HEK293 (cell line): Measurements from ENCODE around the gene CORT.

Experiments
- CTCF ChIA-PET: fragments of 350-600 bp; formaldehyde crosslinking; extraction: SDS; loops from one replicate; lab custom pipeline; 2021; ENCODE audit warnings: antibody characterized with exemption; lab: Yijun Ruan, JAX
- POLR2A ChIA-PET: fragments of 300-600 bp; formaldehyde crosslinking; extraction: SDS; loops from one replicate; lab custom pipeline; 2020; ENCODE audit warnings: antibody characterized with exemption, inconsistent platforms; lab: Yijun Ruan, JAX
- H3K27ac ChIP-seq: fragments of 200-500 bp; sonication (Bioruptor generic); 2 replicates; pipeline ENCODE4 v1.5.1; 2014; ENCODE audit warnings: low read depth, low read length, control low read depth, inconsistent platforms; ENCODE audit errors: extremely low read depth
- H3K36me3 ChIP-seq, 2 experiments: fragments of 200-500 bp in 1 of 2; sonication (Bioruptor generic) in 1 of 2; 1 replicate in 1 of 2; 2 replicates in 1 of 2; pipeline ENCODE4 v1.5.1; 2014 to 2017; ENCODE audit warnings: inconsistent platforms in 2 of 2, low read length in 2 of 2; ENCODE audit not compliant: control insufficient read depth in 2 of 2, insufficient read depth in 1 of 2
- H3K4me1 ChIP-seq: fragments of 200-500 bp; sonication (Bioruptor generic); 2 replicates; pipeline ENCODE4 v1.5.1; 2014; ENCODE audit warnings: mild to moderate bottlenecking, low read length, inconsistent platforms; ENCODE audit not compliant: control insufficient read depth, insufficient read depth
- H3K4me3 ChIP-seq: 2 replicates; pipeline ENCODE4 v1.5.1; 2011; ENCODE audit warnings: low read depth, mild to moderate bottlenecking, control low read depth, low read length, moderate library complexity
- H3K9me3 ChIP-seq: fragments of 200-500 bp; sonication (Bioruptor generic); 2 replicates; pipeline ENCODE4 v1.5.1; 2014; ENCODE audit warnings: low read depth, low read length, inconsistent platforms; ENCODE audit not compliant: control insufficient read depth, insufficient read depth
- GLI2 ChIP-seq: fragments of 450-650 bp; formaldehyde crosslinking; IDR thresholded peaks from 2 replicates; pipeline ENCODE4; 2017; ENCODE audit warnings: missing biosample characterization, missing genetic modification characterization, low read depth, borderline replicate concordance
- OVOL3 ChIP-seq: fragments of 450-650 bp; formaldehyde crosslinking; IDR thresholded peaks from 2 replicates; pipeline ENCODE4 v1.5.1; 2016; ENCODE audit warnings: missing biosample characterization, missing genetic modification characterization
- SALL2 ChIP-seq: fragments of 450-650 bp; formaldehyde crosslinking; IDR thresholded peaks from 2 replicates; pipeline ENCODE4 v1.5.0; 2017; ENCODE audit warnings: missing biosample characterization, mild to moderate bottlenecking, missing genetic modification characterization, borderline replicate concordance
- YY2 ChIP-seq: fragments of 450-650 bp; formaldehyde crosslinking; IDR thresholded peaks from 2 replicates; pipeline ENCODE4 v1.5.1; 2016; ENCODE audit warnings: missing biosample characterization, missing genetic modification characterization
- ZBTB48 ChIP-seq: fragments of 450-650 bp; formaldehyde crosslinking; IDR thresholded peaks from 2 replicates; pipeline ENCODE4 v1.5.1; 2016; ENCODE audit warnings: missing biosample characterization, missing genetic modification characterization
- ZEB2 ChIP-seq: fragments of 450-650 bp; formaldehyde crosslinking; IDR thresholded peaks from 2 replicates; pipeline ENCODE4 v1.5.1; 2016; ENCODE audit warnings: missing biosample characterization, missing genetic modification characterization
- ZFHX2 ChIP-seq: fragments of 450-650 bp; formaldehyde crosslinking; conservative IDR thresholded peaks from 2 replicates; pipeline ENCODE4 v1.5.1; 2016; ENCODE audit warnings: missing biosample characterization, missing genetic modification characterization
- ZFP41 ChIP-seq: fragments of 450-650 bp; formaldehyde crosslinking; IDR thresholded peaks from 2 replicates; pipeline ENCODE4 v1.5.1; 2016; ENCODE audit warnings: missing biosample characterization, missing genetic modification characterization, borderline replicate concordance
- ZIC2 ChIP-seq: fragments of 450-650 bp; formaldehyde crosslinking; IDR thresholded peaks from 2 replicates; pipeline ENCODE4 v1.5.1; 2016; ENCODE audit warnings: missing biosample characterization, missing genetic modification characterization
- ZNF133 ChIP-seq: fragments of 450-650 bp; formaldehyde crosslinking; IDR thresholded peaks from 2 replicates; pipeline ENCODE4 v1.5.1; 2016; ENCODE audit warnings: missing biosample characterization, missing genetic modification characterization
- ZNF202 ChIP-seq: fragments of 450-650 bp; formaldehyde crosslinking; IDR thresholded peaks from 2 replicates; pipeline ENCODE4 v1.5.1; 2016; ENCODE audit warnings: missing biosample characterization, missing genetic modification characterization, borderline replicate concordance
- ZNF223 ChIP-seq: fragments of 450-650 bp; formaldehyde crosslinking; IDR thresholded peaks from 2 replicates; pipeline ENCODE4 v1.5.1; 2016; ENCODE audit warnings: missing biosample characterization, missing genetic modification characterization
- ZNF292 ChIP-seq: fragments of 450-650 bp; formaldehyde crosslinking; IDR thresholded peaks from 2 replicates; pipeline ENCODE4 v1.5.1; 2016; ENCODE audit warnings: low read depth, missing biosample characterization, missing genetic modification characterization, borderline replicate concordance
- ZNF341 ChIP-seq: fragments of 450-650 bp; formaldehyde crosslinking; IDR thresholded peaks from 2 replicates; pipeline ENCODE4; 2016; ENCODE audit warnings: low read depth, missing biosample characterization, missing genetic modification characterization
- ZNF366 ChIP-seq: fragments of 450-650 bp; formaldehyde crosslinking; conservative IDR thresholded peaks from 2 replicates; pipeline ENCODE4 v1.5.1; 2016; ENCODE audit warnings: missing biosample characterization, missing genetic modification characterization
- ZNF404 ChIP-seq: fragments of 450-650 bp; formaldehyde crosslinking; IDR thresholded peaks from 2 replicates; pipeline ENCODE4 v1.5.1; 2017; ENCODE audit warnings: missing biosample characterization, missing genetic modification characterization
- ZNF529 ChIP-seq: fragments of 450-650 bp; formaldehyde crosslinking; IDR thresholded peaks from 2 replicates; pipeline ENCODE4 v1.5.1; 2017; ENCODE audit warnings: missing genetic modification characterization, missing biosample characterization; ENCODE audit not compliant: insufficient replicate concordance
- ZNF548 ChIP-seq: fragments of 450-650 bp; formaldehyde crosslinking; IDR thresholded peaks from 2 replicates; pipeline ENCODE4 v1.5.1; 2016; ENCODE audit warnings: missing biosample characterization, missing genetic modification characterization
- ZNF585B ChIP-seq: fragments of 450-650 bp; formaldehyde crosslinking; IDR thresholded peaks from 2 replicates; pipeline ENCODE4 v1.5.1; 2016; ENCODE audit warnings: missing biosample characterization, missing genetic modification characterization
- ZNF76 ChIP-seq: fragments of 450-650 bp; formaldehyde crosslinking; IDR thresholded peaks from 2 replicates; pipeline ENCODE4; 2016; ENCODE audit warnings: low read depth, missing biosample characterization, missing genetic modification characterization, borderline replicate concordance
- ZNF768 ChIP-seq: fragments of 450-650 bp; formaldehyde crosslinking; IDR thresholded peaks from 2 replicates; pipeline ENCODE4 v1.5.1; 2018; ENCODE audit warnings: missing biosample characterization, mild to moderate bottlenecking, missing genetic modification characterization
- ZNF785 ChIP-seq: fragments of 450-650 bp; formaldehyde crosslinking; IDR thresholded peaks from 2 replicates; pipeline ENCODE4 v1.5.1; 2016; ENCODE audit warnings: missing biosample characterization, missing genetic modification characterization
- ZNF791 ChIP-seq: fragments of 450-650 bp; formaldehyde crosslinking; IDR thresholded peaks from 2 replicates; pipeline ENCODE4 v1.5.1; 2016; ENCODE audit warnings: missing biosample characterization, missing genetic modification characterization
- ZNF837 ChIP-seq: fragments of 450-650 bp; formaldehyde crosslinking; IDR thresholded peaks from 2 replicates; pipeline ENCODE4 v1.5.1; 2016; ENCODE audit warnings: missing biosample characterization, missing genetic modification characterization
- ZNF843 ChIP-seq: fragments of 450-650 bp; formaldehyde crosslinking; IDR thresholded peaks from 2 replicates; pipeline ENCODE4 v1.5.1; 2016; ENCODE audit warnings: missing biosample characterization, missing genetic modification characterization
- ZSCAN16 ChIP-seq: fragments of 450-650 bp; formaldehyde crosslinking; IDR thresholded peaks from 2 replicates; pipeline ENCODE4 v1.5.1; 2016; ENCODE audit warnings: missing biosample characterization, missing genetic modification characterization
- TF ChIP-seq, protein P1 (sequence below): fragments of 450-650 bp; formaldehyde crosslinking; optimal IDR thresholded peaks from 2 replicates; pipeline ENCODE3; 2016; ENCODE audit warnings: missing biosample characterization, mild to moderate bottlenecking, missing genetic modification characterization
- TF ChIP-seq, protein P2 (sequence below): fragments of 450-650 bp; formaldehyde crosslinking; IDR thresholded peaks from 2 replicates; pipeline ENCODE4 v1.5.1; 2016; ENCODE audit warnings: missing biosample characterization, missing genetic modification characterization
- TF ChIP-seq, protein P3 (sequence below): fragments of 450-650 bp; formaldehyde crosslinking; IDR thresholded peaks from 2 replicates; pipeline ENCODE4 v1.5.1; 2017; ENCODE audit warnings: missing biosample characterization, missing genetic modification characterization
- TF ChIP-seq, protein P4 (sequence below): fragments of 450-650 bp; formaldehyde crosslinking; IDR thresholded peaks from 2 replicates; pipeline ENCODE4 v1.5.1; 2017; ENCODE audit warnings: missing biosample characterization, mild to moderate bottlenecking, missing genetic modification characterization, moderate library complexity

Gene CORT

DNA sequence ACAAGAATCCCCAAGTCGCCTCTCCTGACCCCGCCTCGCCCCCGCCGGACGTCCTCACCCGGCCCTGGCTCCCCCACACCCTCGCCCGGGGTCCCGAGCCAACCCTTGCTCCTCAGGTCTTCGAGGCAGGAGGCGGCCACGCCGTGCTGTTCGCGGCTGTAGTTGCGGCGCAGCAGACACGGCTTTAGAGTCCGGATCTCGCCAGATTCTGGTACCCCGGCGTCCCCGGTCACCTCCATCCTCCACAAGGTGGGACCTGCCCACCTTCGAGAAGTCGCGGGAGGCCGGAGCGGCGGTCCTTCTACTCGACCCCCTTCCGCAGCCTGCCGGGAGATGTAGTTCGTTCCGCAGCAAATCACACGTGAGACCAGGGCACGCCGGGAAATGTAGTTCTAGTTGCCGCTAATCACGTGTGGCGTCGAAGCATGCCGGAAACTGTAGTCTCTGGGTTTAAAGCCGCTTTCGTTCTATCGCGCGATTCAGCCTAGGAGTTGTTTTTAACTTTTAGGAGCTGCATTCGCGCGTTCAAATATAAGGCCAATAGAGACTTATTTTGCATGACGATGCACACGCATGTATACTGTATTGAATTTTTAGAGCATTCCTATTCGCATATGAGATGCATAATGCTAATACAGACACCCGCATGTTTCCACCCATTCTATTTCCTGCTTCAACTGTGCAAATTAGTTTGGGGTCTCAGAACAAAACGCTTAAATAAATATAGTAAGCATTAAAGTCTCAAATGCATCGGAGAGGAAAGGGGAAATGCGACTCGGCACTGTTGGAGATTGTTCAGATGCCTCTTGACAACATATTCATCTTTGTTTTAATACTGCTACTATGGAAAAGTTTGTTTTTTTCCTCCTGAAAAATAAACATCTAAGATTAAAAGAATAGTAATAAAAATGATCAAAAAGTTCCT, 22.7 kb downstream of the CORT start, which contains the start of gene DFFA:
Gene DFFA, minus strand, starts transcription at position 310 of the 925 bp plus-strand sequence. Its CDS starts 71 bp downstream, at position 239.
- Histone ChIP-seq H3K4me1 (no peaks in the 10 kb centered on the region), H3K9me3 (no peaks in the 10 kb centered on the region), H3K27ac (peak within 1 kb of the TSS; percentile 32; the same call in 1 of the 2 replicates), H3K4me3 (peak within 1 kb of the TSS; percentile 81), H3K36me3 (peaks cover 8 to 29% of the 10 kb centered on the region in 2 experiments; a peak in 2 of 3 replicates)
- ChIA-PET POLR2A (no interaction called here), CTCF (interaction anchor here (0.7 kb wide), 1 partner anchor 456 kb away, joined by 3 read pairs; no protein-coding TSS in a partner anchor)
- TF ChIP-seq ZEB2: peak; percentile 91
- peak; percentile 63 for TF ChIP-seq ZIC2 (tag by site-specific recombination)
- TF ChIP-seq ZNF223 (tag by site-specific recombination): no peak
- TF ChIP-seq ZNF76 (tag by site-specific recombination): peak; percentile 99
- TF ChIP-seq, protein P1, sequence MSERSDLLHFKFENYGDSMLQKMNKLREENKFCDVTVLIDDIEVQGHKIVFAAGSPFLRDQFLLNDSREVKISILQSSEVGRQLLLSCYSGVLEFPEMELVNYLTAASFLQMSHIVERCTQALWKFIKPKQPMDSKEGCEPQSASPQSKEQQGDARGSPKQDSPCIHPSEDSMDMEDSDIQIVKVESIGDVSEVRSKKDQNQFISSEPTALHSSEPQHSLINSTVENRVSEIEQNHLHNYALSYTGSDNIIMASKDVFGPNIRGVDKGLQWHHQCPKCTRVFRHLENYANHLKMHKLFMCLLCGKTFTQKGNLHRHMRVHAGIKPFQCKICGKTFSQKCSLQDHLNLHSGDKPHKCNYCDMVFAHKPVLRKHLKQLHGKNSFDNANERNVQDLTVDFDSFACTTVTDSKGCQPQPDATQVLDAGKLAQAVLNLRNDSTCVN (tag by site-specific recombination): peak; percentile 55
- TF ChIP-seq ZNF785 (tag by site-specific recombination): no peak
- TF ChIP-seq ZSCAN16 (tag by site-specific recombination): no peak
- no peak for TF ChIP-seq ZFP41
- TF ChIP-seq, protein P2, sequence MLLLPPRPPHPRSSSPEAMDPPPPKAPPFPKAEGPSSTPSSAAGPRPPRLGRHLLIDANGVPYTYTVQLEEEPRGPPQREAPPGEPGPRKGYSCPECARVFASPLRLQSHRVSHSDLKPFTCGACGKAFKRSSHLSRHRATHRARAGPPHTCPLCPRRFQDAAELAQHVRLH (tag by site-specific recombination): no peak
- no peak for TF ChIP-seq ZNF202
- no peak for TF ChIP-seq OVOL3 (tag by site-specific recombination)
- TF ChIP-seq ZNF292: no peak
- TF ChIP-seq ZNF791 (tag by site-specific recombination): no peak
- no peak for TF ChIP-seq ZNF585B (tag by site-specific recombination)
- no peak for TF ChIP-seq ZNF837 (tag by site-specific recombination)
- TF ChIP-seq YY2 (tag by site-specific recombination): peak; percentile 77
- no peak for TF ChIP-seq ZNF768 (tag by site-specific recombination)
- no peak for TF ChIP-seq SALL2 (tag by site-specific recombination)
- no peak; the same call in 1 of the 2 replicates for TF ChIP-seq ZNF843
- no peak for TF ChIP-seq ZNF404
- no peak for TF ChIP-seq ZNF529 (tag by site-specific recombination)
- TF ChIP-seq ZNF366 (tag by site-specific recombination): no peak
- TF ChIP-seq, protein P3, sequence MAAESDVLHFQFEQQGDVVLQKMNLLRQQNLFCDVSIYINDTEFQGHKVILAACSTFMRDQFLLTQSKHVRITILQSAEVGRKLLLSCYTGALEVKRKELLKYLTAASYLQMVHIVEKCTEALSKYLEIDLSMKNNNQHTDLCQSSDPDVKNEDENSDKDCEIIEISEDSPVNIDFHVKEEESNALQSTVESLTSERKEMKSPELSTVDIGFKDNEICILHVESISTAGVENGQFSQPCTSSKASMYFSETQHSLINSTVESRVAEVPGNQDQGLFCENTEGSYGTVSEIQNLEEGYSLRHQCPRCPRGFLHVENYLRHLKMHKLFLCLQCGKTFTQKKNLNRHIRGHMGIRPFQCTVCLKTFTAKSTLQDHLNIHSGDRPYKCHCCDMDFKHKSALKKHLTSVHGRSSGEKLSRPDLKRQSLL (tag by site-specific recombination): no peak
- no peak for TF ChIP-seq ZNF133
- TF ChIP-seq ZBTB48 (tag by site-specific recombination): peak; percentile 54; the same call in 1 of the 2 replicates
- TF ChIP-seq ZNF548 (tag by site-specific recombination): no peak
- TF ChIP-seq, protein P4, sequence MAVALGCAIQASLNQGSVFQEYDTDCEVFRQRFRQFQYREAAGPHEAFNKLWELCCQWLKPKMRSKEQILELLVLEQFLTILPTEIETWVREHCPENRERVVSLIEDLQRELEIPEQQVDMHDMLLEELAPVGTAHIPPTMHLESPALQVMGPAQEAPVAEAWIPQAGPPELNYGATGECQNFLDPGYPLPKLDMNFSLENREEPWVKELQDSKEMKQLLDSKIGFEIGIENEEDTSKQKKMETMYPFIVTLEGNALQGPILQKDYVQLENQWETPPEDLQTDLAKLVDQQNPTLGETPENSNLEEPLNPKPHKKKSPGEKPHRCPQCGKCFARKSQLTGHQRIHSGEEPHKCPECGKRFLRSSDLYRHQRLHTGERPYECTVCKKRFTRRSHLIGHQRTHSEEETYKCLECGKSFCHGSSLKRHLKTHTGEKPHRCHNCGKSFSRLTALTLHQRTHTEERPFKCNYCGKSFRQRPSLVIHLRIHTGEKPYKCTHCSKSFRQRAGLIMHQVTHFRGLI (tag by site-specific recombination): no peak
- peak; percentile 74 for TF ChIP-seq ZFHX2 (tag by site-specific recombination)
- TF ChIP-seq ZNF341: peak; percentile 75
- TF ChIP-seq GLI2 (tag by site-specific recombination): no peak
